T-helper 17 cell (primary cell): ENCODE results near the gene PI16. TPM values are rescaled to one million over a fixed set of nuclear protein-coding genes. Genes with fewer than 3 reads are reported as not detected.

Experiments
- ATAC-seq: fragments of 150-1000 bp; cut with Tn5 transposase; 2 replicates; pipeline ENCODE4 v1.10.0; 2021; ENCODE audit warnings: mild to moderate bottlenecking, moderate library complexity
- DNase-seq, 3 donors: peaks; one replicate each; pipeline versions ENCODE4 v3.0.0 to v3.0.0-alpha.2; 2020 to 2021
- H3K9me3 ChIP-seq: one replicate; pipeline ENCODE4 v1.7.0; 2013; ENCODE audit warnings: low read length, mild to moderate bottlenecking; ENCODE audit not compliant: control insufficient read depth, poor library complexity, severe bottlenecking
- H3K27ac Mint-ChIP-seq: one replicate; pipeline ENCODE4 v1.8.0; 2022; ENCODE audit warnings: mild to moderate bottlenecking, moderate library complexity, mixed read lengths
- H3K27me3 Mint-ChIP-seq: one replicate; pipeline ENCODE4 v1.8.0; 2022; ENCODE audit warnings: mixed read lengths
- H3K36me3 Mint-ChIP-seq: one replicate; pipeline ENCODE4 v1.8.0; 2022; ENCODE audit warnings: low read depth, mixed read lengths
- H3K4me1 Mint-ChIP-seq: one replicate; pipeline ENCODE4 v1.8.0; 2022; ENCODE audit warnings: mild to moderate bottlenecking, mixed read lengths
- H3K4me3 Mint-ChIP-seq: one replicate; pipeline ENCODE4 v1.8.0; 2022; ENCODE audit warnings: mild to moderate bottlenecking, moderate library complexity, mixed read lengths
- total RNA-seq, 4 donors: library from RNA in 2 of 4; stranded (reverse) in 2 of 4; gene quantifications; one replicate each; pipeline ENCODE4 v1.2.3 and lab custom pipeline; 2022 to 2026

The PI16 gene
- total RNA-seq, 2 donors from 2014 or later: 14.5 to 28.5 TPM

DNA sequence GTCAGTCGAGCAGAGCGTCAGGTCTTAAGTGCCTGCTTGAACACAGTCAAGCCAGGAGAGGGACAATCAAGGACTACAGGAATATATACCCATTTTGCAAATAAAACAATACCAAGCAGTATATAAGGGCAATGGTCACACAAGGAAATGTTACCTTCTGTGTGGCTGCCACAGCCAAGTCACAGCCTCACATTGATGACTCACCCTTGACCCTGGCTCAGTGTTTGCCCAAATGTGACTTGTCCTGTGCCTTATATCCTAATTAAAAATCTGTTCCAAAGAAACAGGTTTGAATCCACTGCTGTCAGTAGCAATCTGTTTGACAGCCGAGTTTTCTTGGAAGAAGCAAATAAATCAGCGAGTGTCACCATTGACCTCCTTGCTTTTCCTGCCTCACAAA is 34.5 kb upstream of the PI16 start:
- H3K4me3 Mint-ChIP-seq: no peak overlapping the region
- ATAC-seq (no peak), DNase-seq (no peak)
- no peak overlapping the region for H3K27ac Mint-ChIP-seq
- H3K9me3 ChIP-seq: no peaks in the 10 kb centered on the region
- peaks cover 7% of the 10 kb centered on the region for H3K4me1 Mint-ChIP-seq
- H3K36me3 Mint-ChIP-seq: peaks cover 6% of the 10 kb centered on the region
- H3K27me3 Mint-ChIP-seq: no peaks in the 10 kb centered on the region

DNA sequence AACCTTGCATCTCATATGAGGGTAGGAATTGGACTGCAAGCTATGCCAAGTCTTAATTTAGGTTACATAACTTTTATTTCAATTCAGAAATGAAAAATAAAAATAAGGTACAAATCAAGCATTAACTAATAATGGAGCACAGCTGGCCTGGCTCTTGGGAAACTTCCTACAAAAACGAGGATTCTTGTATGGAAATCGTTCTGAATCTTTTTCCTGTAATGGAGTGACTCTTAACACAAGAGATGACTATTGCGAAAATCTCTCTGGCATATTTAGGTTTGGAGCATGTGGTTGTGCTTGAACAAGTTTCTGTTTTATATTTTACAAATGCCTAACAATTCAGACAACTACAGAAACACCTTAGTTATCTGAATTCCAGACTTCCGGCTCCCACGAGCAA is 34.0 kb upstream of the PI16 start:
- no peak for ATAC-seq
- Mint-ChIP-seq H3K27ac (no peak overlapping the region), H3K27me3 (no peaks in the 10 kb centered on the region)

DNA sequence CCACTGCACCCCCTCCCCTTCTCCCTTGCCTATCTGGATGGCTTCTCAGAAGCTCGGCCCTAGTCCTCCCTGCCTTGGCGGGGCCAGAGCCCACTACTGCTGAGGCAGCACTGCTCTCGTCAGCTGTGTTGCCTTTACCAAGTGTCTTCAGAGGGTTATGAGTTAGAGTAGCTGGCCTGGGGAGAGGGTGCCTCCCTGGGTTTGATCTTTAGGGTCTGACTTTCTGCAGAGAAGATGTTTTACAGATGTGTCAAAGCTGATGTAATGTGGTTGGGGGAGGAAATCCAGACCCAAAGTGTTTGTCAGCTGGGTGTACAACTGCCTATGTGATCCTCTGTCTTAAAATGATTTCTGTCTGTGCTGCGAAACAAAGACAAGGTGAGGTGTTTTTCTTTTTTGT is 30.4 kb upstream of the PI16 start:
- no peak overlapping the region for H3K27ac Mint-ChIP-seq

More for the DNA sequence above, 34.0 kb upstream of the PI16 start:
- H3K36me3 Mint-ChIP-seq: peaks cover 6% of the 10 kb centered on the region
- H3K4me1 Mint-ChIP-seq: peaks cover 8% of the 10 kb centered on the region
- no peak overlapping the region for H3K4me3 Mint-ChIP-seq
- no peak for DNase-seq
- no peaks in the 10 kb centered on the region for H3K9me3 ChIP-seq

DNA sequence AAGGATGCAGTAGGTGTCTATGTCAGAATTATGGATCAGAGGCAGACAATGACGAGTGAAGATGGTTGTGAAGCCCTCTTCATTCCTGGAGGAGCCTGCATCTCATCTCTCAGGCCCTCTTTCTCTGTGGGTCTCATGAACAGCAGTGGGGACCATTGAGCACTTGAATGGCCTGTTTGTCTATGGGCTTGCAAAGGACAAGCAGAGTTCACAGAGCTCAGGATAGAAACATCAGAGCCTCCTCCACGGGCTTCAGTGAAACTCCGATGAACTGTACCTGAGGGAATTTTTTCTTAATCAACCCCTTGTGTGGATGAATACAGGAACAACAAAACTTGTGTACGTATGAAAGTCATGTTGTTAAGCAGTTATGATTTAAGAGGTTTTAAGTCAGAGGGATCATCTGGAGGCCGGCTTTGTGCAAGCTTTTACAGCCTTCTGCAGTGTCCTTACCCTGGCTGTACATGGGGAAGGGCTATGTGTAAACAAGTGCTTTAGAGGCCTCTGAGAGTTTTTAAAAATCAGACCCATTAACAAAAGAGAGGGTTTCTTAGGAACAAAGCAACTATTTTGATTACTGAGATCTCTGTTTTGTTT is 29.7 kb upstream of the PI16 start:
- no peak for ATAC-seq
- Mint-ChIP-seq H3K27ac (no peak overlapping the region), H3K4me3 (no peak overlapping the region), H3K4me1 (peaks cover 16% of the 10 kb centered on the region), H3K36me3 (peaks cover 2% of the 10 kb centered on the region), H3K27me3 (no peaks in the 10 kb centered on the region)
- no peaks in the 10 kb centered on the region for H3K9me3 ChIP-seq
- no peak for DNase-seq

More for the DNA sequence above, 30.4 kb upstream of the PI16 start:
- peaks cover 13% of the 10 kb centered on the region for H3K4me1 Mint-ChIP-seq
- no peak for DNase-seq
- no peak overlapping the region for H3K4me3 Mint-ChIP-seq
- H3K27me3 Mint-ChIP-seq: no peaks in the 10 kb centered on the region
- no peak for ATAC-seq
- H3K36me3 Mint-ChIP-seq: peaks cover 4% of the 10 kb centered on the region
- no peaks in the 10 kb centered on the region for H3K9me3 ChIP-seq

- Mint-ChIP-seq H3K4me3 (peak overlapping the region; percentile 19), H3K27ac (peak overlapping the region; percentile 54), H3K4me1 (peaks cover 23% of the 10 kb centered on the region), H3K27me3 (no peaks in the 10 kb centered on the region), H3K36me3 (peaks cover 6% of the 10 kb centered on the region)
- DNase-seq (no peak), ATAC-seq (no peak)
- H3K9me3 ChIP-seq: no peaks in the 10 kb centered on the region
Measured at GRCh38 chr6:36925809-36926208, 28.7 kb upstream of the PI16 start.

GRCh38 chr6:36926708-36927513 is 27.6 kb upstream of the PI16 start:
- H3K4me1 Mint-ChIP-seq: peaks cover 27% of the 10 kb centered on the region
- H3K27ac Mint-ChIP-seq: peak overlapping the region; percentile 54
- H3K36me3 Mint-ChIP-seq: peaks cover 6% of the 10 kb centered on the region
- ATAC-seq (no peak), DNase-seq (no peak)
- H3K9me3 ChIP-seq: no peaks in the 10 kb centered on the region
- H3K4me3 Mint-ChIP-seq: no peak overlapping the region
- no peaks in the 10 kb centered on the region for H3K27me3 Mint-ChIP-seq

DNA sequence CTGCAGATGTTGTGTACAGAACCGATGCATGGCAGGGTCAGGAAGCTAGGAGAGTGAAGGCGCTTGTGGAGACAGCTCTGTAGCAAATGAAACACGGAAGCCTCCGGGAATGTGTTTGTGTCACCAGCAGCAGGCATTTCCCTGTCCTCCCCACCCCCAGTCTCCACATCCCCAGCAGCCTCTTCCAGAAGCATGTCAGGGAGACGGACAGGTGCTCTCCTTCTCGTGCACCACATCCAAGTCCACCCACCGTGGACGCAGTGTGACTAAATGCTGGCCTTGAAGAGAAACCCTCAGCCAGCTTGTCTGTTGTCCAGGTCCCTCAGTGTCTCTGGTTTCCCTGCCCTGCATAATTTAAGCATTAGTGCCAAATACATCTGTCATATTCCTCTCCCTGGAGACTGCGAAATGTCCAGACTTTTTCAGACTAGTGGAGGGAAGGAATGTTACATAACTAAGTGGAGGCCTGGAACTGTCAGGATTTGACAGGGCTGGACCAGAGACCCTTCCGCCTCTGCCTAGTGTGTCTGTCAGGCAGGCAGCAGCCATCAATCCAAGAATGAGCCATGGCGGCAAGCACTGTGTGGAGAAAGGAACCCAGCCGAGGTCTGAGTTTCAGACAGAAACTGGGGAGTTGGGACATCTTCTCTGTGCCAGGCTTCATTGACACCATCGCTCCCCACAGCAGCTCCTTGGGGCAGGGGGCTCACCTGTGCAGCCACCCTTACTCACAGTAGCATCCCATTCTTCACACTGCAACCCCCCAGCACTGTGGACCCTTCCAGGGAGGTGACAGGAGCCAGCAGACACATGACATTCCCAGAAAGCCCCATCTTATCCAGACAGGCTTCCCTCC is 26.6 kb upstream of the PI16 start:
- no peak overlapping the region for H3K27ac Mint-ChIP-seq
- peaks cover 6% of the 10 kb centered on the region for H3K36me3 Mint-ChIP-seq
- DNase-seq: no peak
- no peak for ATAC-seq
- H3K4me1 Mint-ChIP-seq: peaks cover 29% of the 10 kb centered on the region
- no peaks in the 10 kb centered on the region for H3K27me3 Mint-ChIP-seq
- no peaks in the 10 kb centered on the region for H3K9me3 ChIP-seq
- no peak overlapping the region for H3K4me3 Mint-ChIP-seq

DNA sequence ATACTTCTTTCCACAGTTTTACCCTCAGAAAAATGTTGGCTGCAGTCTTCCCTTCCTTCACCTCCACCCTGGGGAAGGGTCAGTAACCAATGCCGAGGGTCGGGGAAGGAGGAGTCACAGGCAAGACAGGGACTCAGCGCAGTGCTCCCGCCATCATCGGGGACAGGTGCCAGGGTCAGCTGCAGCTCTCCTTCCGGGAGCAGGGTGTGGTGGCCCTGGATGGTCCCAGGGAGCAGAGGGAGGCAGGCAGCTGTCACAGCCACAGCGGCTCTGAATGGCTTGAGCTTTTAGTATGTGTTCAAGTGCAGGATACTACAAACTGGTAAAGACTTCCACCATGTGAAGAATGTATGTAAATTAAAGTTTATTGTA is 26.0 kb upstream of the PI16 start:
- DNase-seq: no peak
- H3K27ac Mint-ChIP-seq: no peak overlapping the region
- H3K4me1 Mint-ChIP-seq: peaks cover 29% of the 10 kb centered on the region
- ATAC-seq: no peak
- peaks cover 6% of the 10 kb centered on the region for H3K36me3 Mint-ChIP-seq
- no peak overlapping the region for H3K4me3 Mint-ChIP-seq
- H3K27me3 Mint-ChIP-seq: no peaks in the 10 kb centered on the region
- H3K9me3 ChIP-seq: no peaks in the 10 kb centered on the region

GRCh38 chr6:36929152-36929551 is 25.4 kb upstream of the PI16 start:
- no peak overlapping the region for H3K27ac Mint-ChIP-seq
- no peaks in the 10 kb centered on the region for H3K27me3 Mint-ChIP-seq
- ATAC-seq (no peak), DNase-seq (no peak)
- no peaks in the 10 kb centered on the region for H3K9me3 ChIP-seq
- no peak overlapping the region for H3K4me3 Mint-ChIP-seq
- peaks cover 6% of the 10 kb centered on the region for H3K36me3 Mint-ChIP-seq
- H3K4me1 Mint-ChIP-seq: peaks cover 27% of the 10 kb centered on the region

- H3K4me1 Mint-ChIP-seq: peaks cover 22% of the 10 kb centered on the region
- H3K9me3 ChIP-seq: no peaks in the 10 kb centered on the region
- no peak overlapping the region for H3K4me3 Mint-ChIP-seq
- DNase-seq (no peak), ATAC-seq (no peak)
- H3K27ac Mint-ChIP-seq: no peak overlapping the region
- H3K27me3 Mint-ChIP-seq: no peaks in the 10 kb centered on the region
- H3K36me3 Mint-ChIP-seq: peaks cover 4% of the 10 kb centered on the region
Measured at GRCh38 chr6:36929607-36930006, 24.9 kb upstream of the PI16 start.

DNA sequence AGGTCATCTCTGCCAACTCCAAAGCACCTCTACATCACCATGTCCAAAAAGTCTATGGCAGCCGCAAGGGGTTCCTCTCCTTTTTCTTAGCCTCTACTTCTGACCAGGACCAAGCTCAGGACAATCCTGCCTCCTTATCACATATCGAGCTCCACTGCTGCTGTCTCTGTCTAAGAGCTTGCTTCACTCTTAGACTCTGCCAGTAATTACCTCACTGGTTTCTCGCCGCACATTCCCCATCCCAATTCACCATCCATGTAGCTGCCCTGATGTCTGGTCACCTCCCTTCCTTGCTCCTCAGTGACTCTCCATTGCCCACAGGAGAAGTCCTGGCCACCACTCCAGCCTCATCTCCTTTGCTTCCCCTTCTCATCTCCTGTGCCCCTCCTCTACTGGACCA is 24.1 kb upstream of the PI16 start:
- peaks cover 5% of the 10 kb centered on the region for H3K36me3 Mint-ChIP-seq
- no peaks in the 10 kb centered on the region for H3K9me3 ChIP-seq
- H3K27ac Mint-ChIP-seq: no peak overlapping the region
- H3K4me1 Mint-ChIP-seq: peaks cover 22% of the 10 kb centered on the region
- ATAC-seq (no peak), DNase-seq (no peak)
- H3K4me3 Mint-ChIP-seq: no peak overlapping the region
- H3K27me3 Mint-ChIP-seq: no peaks in the 10 kb centered on the region

DNA sequence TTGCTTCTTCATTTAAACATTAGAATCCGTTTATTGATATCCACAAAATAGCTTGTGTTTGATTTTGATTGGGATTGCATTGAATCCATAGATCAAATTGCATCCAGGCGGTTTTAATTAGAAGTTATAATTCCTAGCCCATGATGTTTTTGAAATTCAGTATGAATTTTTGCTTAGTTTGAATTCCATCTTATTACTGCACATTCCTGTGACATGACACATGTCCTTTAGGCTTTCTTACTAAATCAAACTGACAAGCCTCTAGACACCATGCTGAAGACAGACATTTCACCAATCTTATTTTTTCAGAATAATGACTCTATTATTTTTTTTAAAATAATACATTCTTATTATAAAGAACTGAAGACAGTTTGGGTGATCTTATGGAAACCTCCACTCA is 21.4 kb upstream of the PI16 start:
- H3K9me3 ChIP-seq: no peaks in the 10 kb centered on the region
- Mint-ChIP-seq H3K27ac (no peak overlapping the region), H3K4me1 (peaks cover 22% of the 10 kb centered on the region), H3K36me3 (peaks cover 14% of the 10 kb centered on the region), H3K27me3 (peaks cover 9% of the 10 kb centered on the region), H3K4me3 (no peak overlapping the region)
- ATAC-seq (no peak), DNase-seq (no peak)

- H3K9me3 ChIP-seq: no peaks in the 10 kb centered on the region
- Mint-ChIP-seq H3K4me1 (peaks cover 22% of the 10 kb centered on the region), H3K4me3 (no peak overlapping the region), H3K27ac (no peak overlapping the region), H3K27me3 (peaks cover 9% of the 10 kb centered on the region), H3K36me3 (peaks cover 14% of the 10 kb centered on the region)
- no peak for ATAC-seq
- no peak for DNase-seq
Measured at GRCh38 chr6:36933519-36933918, 21.0 kb upstream of the PI16 start.
